CD8-positive, alpha-beta memory T cell (primary cell): ENCODE measurements around the gene MVB12B. TPM values are rescaled to one million over a fixed set of nuclear protein-coding genes. Genes with fewer than 3 reads are reported as not detected.
A peak's percentile ranks its signal among the peaks of the same experiment; 100 is the strongest.

Experiments
- CTCF ChIA-PET: fragments of 350-600 bp; sonication (Branson Sonifier 250); formaldehyde crosslinking; loops from one replicate; lab custom pipeline; 2021; ENCODE audit warnings: antibody characterized with exemption; lab: Charles Lee
- POLR2A ChIA-PET: fragments of 350-600 bp; sonication (Branson Sonifier 250); formaldehyde crosslinking; loops from one replicate; lab custom pipeline; 2021; ENCODE audit warnings: antibody characterized with exemption; lab: Charles Lee
- DNase-seq, 5 donors: peaks; one replicate each; pipeline versions ENCODE4 v3.0.0 to v3.0.0-alpha.2; 2020 to 2022; ENCODE audit warnings: mixed read lengths in 1 of 5
- H3K27ac ChIP-seq: one replicate; pipeline ENCODE4 v1.7.0; 2013; ENCODE audit warnings: low read depth, mild to moderate bottlenecking, low read length, moderate library complexity
- H3K27me3 ChIP-seq: 2 replicates; pipeline ENCODE4 v1.7.0; 2013; ENCODE audit warnings: low read length, mild to moderate bottlenecking; ENCODE audit not compliant: insufficient read depth, poor library complexity, severe bottlenecking
- H3K36me3 ChIP-seq: 2 replicates; pipeline ENCODE4 v1.7.0; 2013; ENCODE audit warnings: mild to moderate bottlenecking, low read length, moderate library complexity; ENCODE audit not compliant: insufficient read depth
- H3K4me1 ChIP-seq: 2 replicates; pipeline ENCODE4 v1.7.0; 2013; ENCODE audit warnings: mild to moderate bottlenecking, low read length, moderate library complexity; ENCODE audit not compliant: insufficient read depth
- H3K4me3 ChIP-seq: 2 replicates; pipeline ENCODE4 v1.7.0; 2013; ENCODE audit warnings: mild to moderate bottlenecking, low read length
- H3K9me3 ChIP-seq: 2 replicates; pipeline ENCODE4 v1.7.0; 2013; ENCODE audit warnings: mild to moderate bottlenecking, low read length
- H3K27ac Mint-ChIP-seq, 8 donors: one replicate each; pipeline ENCODE4 v1.8.0; 2020 to 2021; ENCODE audit warnings: mixed read lengths in 8 of 8, mild to moderate bottlenecking in 6 of 8, inconsistent platforms in 3 of 8, moderate library complexity in 3 of 8
- H3K27me3 Mint-ChIP-seq, 2 donors: one replicate each; pipeline ENCODE4 v1.8.0; 2020 to 2021; ENCODE audit warnings: mixed read lengths in 2 of 2, mild to moderate bottlenecking in 1 of 2, moderate library complexity in 1 of 2
- H3K36me3 Mint-ChIP-seq, 3 donors: one replicate each; pipeline ENCODE4 v1.8.0; 2020 to 2021; ENCODE audit warnings: mixed read lengths in 3 of 3, inconsistent platforms in 1 of 3, mild to moderate bottlenecking in 1 of 3
- H3K4me1 Mint-ChIP-seq, 3 donors: one replicate each; pipeline ENCODE4 v1.8.0; 2020 to 2021; ENCODE audit warnings: mixed read lengths in 3 of 3, inconsistent platforms in 1 of 3, mild to moderate bottlenecking in 1 of 3
- H3K4me3 Mint-ChIP-seq, 7 donors: one replicate each; pipeline ENCODE4 v1.8.0; 2020 to 2021; ENCODE audit warnings: mixed read lengths in 7 of 7, mild to moderate bottlenecking in 6 of 7, moderate library complexity in 4 of 7, inconsistent platforms in 2 of 7
- H3K9me3 Mint-ChIP-seq, 5 donors: one replicate each; pipeline ENCODE4 v1.8.0; 2020 to 2022; ENCODE audit warnings: mixed read lengths in 5 of 5, mild to moderate bottlenecking in 3 of 5, moderate library complexity in 2 of 5, inconsistent platforms in 1 of 5
- polyA plus RNA-seq: library from polyadenylated mRNA; unstranded; fragments of 300-500 nt; fragmentation: Illumina TruSeq; gene quantifications from one replicate; pipeline ENCODE4 v1.2.3, GENCODE V29; 2021
- total RNA-seq, 2 experiments: library from RNA; stranded (reverse); gene quantifications; one replicate each; pipeline ENCODE4 v1.2.3, GENCODE V29; 2021

Gene MVB12B
- total and polyA plus RNA-seq, 3 experiments from 2014 or later, result 11.0 to 13.1 (median 12.7) TPM

- no peak for DNase-seq
- Histone ChIP-seq H3K27ac (no peak overlapping the region), H3K36me3 (peaks cover 7% of the 10 kb centered on the region), H3K4me1 (no peaks in the 10 kb centered on the region), H3K4me3 (no peak overlapping the region), H3K9me3 (no peaks in the 10 kb centered on the region), H3K27me3 (no peaks in the 10 kb centered on the region)
- CTCF ChIA-PET, result interaction anchor here (0.9 to 1.3 kb wide), 3 partner anchors 13 to 105 kb away, joined by 3 to 4 read pairs (median 3); no protein-coding TSS in a partner anchor
- H3K4me1 Mint-ChIP-seq, result peaks cover 2 to 24% (median 7%) of the 10 kb centered on the region in 3 donors
- no peak overlapping the region for H3K4me3 Mint-ChIP-seq
- peaks cover 0 to 83% (median 25%) of the 10 kb centered on the region in 3 donors for H3K36me3 Mint-ChIP-seq
- H3K27me3 Mint-ChIP-seq, result no peaks in the 10 kb centered on the region
- POLR2A ChIA-PET, result no interaction called here
- H3K9me3 Mint-ChIP-seq, result no peaks in the 10 kb centered on the region
- H3K27ac Mint-ChIP-seq, result peak overlapping the region in 4 of 8 donors; percentile 5 to 87 (median 22)
These were observed 59.5 kb downstream of the MVB12B start for GRCh38 chr9:126386088-126386487.

- Histone ChIP-seq H3K4me3 (no peak overlapping the region), H3K36me3 (peaks cover 7% of the 10 kb centered on the region), H3K27me3 (no peaks in the 10 kb centered on the region), H3K27ac (no peak overlapping the region), H3K4me1 (no peaks in the 10 kb centered on the region), H3K9me3 (no peaks in the 10 kb centered on the region)
- H3K4me3 Mint-ChIP-seq, result no peak overlapping the region
- peak overlapping the region in 1 of 8 donors; percentile 59 for H3K27ac Mint-ChIP-seq
- no peaks in the 10 kb centered on the region for H3K27me3 Mint-ChIP-seq
- no peak for DNase-seq
- H3K36me3 Mint-ChIP-seq, result peaks cover 0 to 84% (median 24%) of the 10 kb centered on the region in 3 donors
- H3K4me1 Mint-ChIP-seq, result peaks cover 6 to 29% (median 14%) of the 10 kb centered on the region in 3 donors
- POLR2A ChIA-PET, result no interaction called here
- CTCF ChIA-PET, result interaction anchor here (1.3 kb wide), 2 partner anchors 12 to 104 kb away, joined by 3 to 4 read pairs; no protein-coding TSS in a partner anchor
- no peaks in the 10 kb centered on the region for H3K9me3 Mint-ChIP-seq
These were observed 60.1 kb downstream of the MVB12B start for GRCh38 chr9:126386776-126387175.

- DNase-seq, result no peak
- no peaks in the 10 kb centered on the region for H3K9me3 ChIP-seq
- Mint-ChIP-seq H3K27me3 (no peaks in the 10 kb centered on the region), H3K4me3 (peak overlapping the region in 1 of 7 donors; percentile 13), H3K36me3 (peaks cover 0 to 86% (median 22%) of the 10 kb centered on the region in 3 donors), H3K4me1 (peaks cover 6 to 34% (median 16%) of the 10 kb centered on the region in 3 donors), H3K9me3 (no peaks in the 10 kb centered on the region), H3K27ac (peak overlapping the region in 4 of 8 donors; percentile 4 to 81 (median 9))
- ChIA-PET CTCF (interaction anchor here (1.1 to 1.3 kb wide), 3 partner anchors 9 to 87 kb away, joined by 3 to 5 read pairs (median 3); no protein-coding TSS in a partner anchor), POLR2A (no interaction called here)
- H3K4me1 ChIP-seq, result no peaks in the 10 kb centered on the region
- H3K27me3 ChIP-seq, result no peaks in the 10 kb centered on the region
- peaks cover 7% of the 10 kb centered on the region for H3K36me3 ChIP-seq
- no peak overlapping the region for H3K27ac ChIP-seq
- no peak overlapping the region for H3K4me3 ChIP-seq
These were observed 62.5 kb downstream of the MVB12B start for GRCh38 chr9:126388964-126389708.

GRCh38 chr9:126389992-126390391, 63.4 kb downstream of the MVB12B start:
- Histone ChIP-seq H3K36me3 (peaks cover 7% of the 10 kb centered on the region), H3K27me3 (no peaks in the 10 kb centered on the region), H3K4me3 (no peak overlapping the region), H3K4me1 (no peaks in the 10 kb centered on the region), H3K27ac (no peak overlapping the region), H3K9me3 (no peaks in the 10 kb centered on the region)
- ChIA-PET CTCF (interaction anchor here (1.0 to 1.4 kb wide), 3 partner anchors 8 to 72 kb away, joined by 3 to 5 read pairs (median 3); no protein-coding TSS in a partner anchor), POLR2A (no interaction called here)
- H3K4me1 Mint-ChIP-seq, result peaks cover 7 to 42% (median 24%) of the 10 kb centered on the region in 3 donors
- H3K9me3 Mint-ChIP-seq, result no peaks in the 10 kb centered on the region
- H3K27me3 Mint-ChIP-seq, result no peaks in the 10 kb centered on the region
- H3K4me3 Mint-ChIP-seq, result no peak overlapping the region
- peak overlapping the region in 5 of 8 donors; percentile 24 to 81 (median 54) for H3K27ac Mint-ChIP-seq
- no peak for DNase-seq
- peaks cover 0 to 94% (median 24%) of the 10 kb centered on the region in 3 donors for H3K36me3 Mint-ChIP-seq

GRCh38 chr9:126390923-126391322, 64.3 kb downstream of the MVB12B start:
- H3K9me3 ChIP-seq, result no peaks in the 10 kb centered on the region

GRCh38 chr9:126391713-126392661, 65.4 kb downstream of the MVB12B start:
- Histone ChIP-seq H3K27ac (no peak overlapping the region), H3K4me3 (no peak overlapping the region), H3K4me1 (peaks cover 10% of the 10 kb centered on the region), H3K9me3 (no peaks in the 10 kb centered on the region), H3K27me3 (no peaks in the 10 kb centered on the region), H3K36me3 (peaks cover under 1% of the 10 kb centered on the region)
- H3K27me3 Mint-ChIP-seq, result no peaks in the 10 kb centered on the region
- CTCF ChIA-PET, result interaction anchor here (1.0 to 1.5 kb wide), 3 partner anchors 63 to 74 kb away, joined by 3 to 4 read pairs (median 3); no protein-coding TSS in a partner anchor
- H3K4me3 Mint-ChIP-seq, result peak overlapping the region in 1 of 7 donors; percentile 73
- H3K36me3 Mint-ChIP-seq, result peaks cover 0 to 93% (median 16%) of the 10 kb centered on the region in 3 donors
- POLR2A ChIA-PET, result interaction anchor here (0.8 kb wide), 1 partner anchor 65 kb away, joined by 3 read pairs; the partner anchor contains the start of gene MVB12B
- DNase-seq, result no peak
- H3K4me1 Mint-ChIP-seq, result peaks cover 27 to 57% (median 44%) of the 10 kb centered on the region in 3 donors
- no peaks in the 10 kb centered on the region for H3K9me3 Mint-ChIP-seq
- H3K27ac Mint-ChIP-seq, result peak overlapping the region; percentile 38 to 93 (median 68)

More at GRCh38 chr9:126390923-126391322, 64.3 kb downstream of the MVB12B start:
- ChIA-PET POLR2A (no interaction called here), CTCF (interaction anchor here (1.0 to 1.4 kb wide), 2 partner anchors 69 to 73 kb away, joined by 3 read pairs; no protein-coding TSS in a partner anchor)
- Mint-ChIP-seq H3K36me3 (peaks cover 0 to 93% (median 19%) of the 10 kb centered on the region in 3 donors), H3K27me3 (no peaks in the 10 kb centered on the region), H3K4me1 (peaks cover 16 to 46% (median 33%) of the 10 kb centered on the region in 3 donors), H3K4me3 (no peak overlapping the region), H3K27ac (peak overlapping the region in 5 of 8 donors; percentile 38 to 80 (median 40)), H3K9me3 (no peaks in the 10 kb centered on the region)
- H3K4me1 ChIP-seq, result no peaks in the 10 kb centered on the region
- H3K4me3 ChIP-seq, result no peak overlapping the region
- H3K27me3 ChIP-seq, result no peaks in the 10 kb centered on the region
- DNase-seq, result no peak
- peaks cover 7% of the 10 kb centered on the region for H3K36me3 ChIP-seq
- H3K27ac ChIP-seq, result no peak overlapping the region

GRCh38 chr9:126392662-126393371, 66.2 kb downstream of the MVB12B start:
- H3K27me3 ChIP-seq, result no peaks in the 10 kb centered on the region
- POLR2A ChIA-PET, result interaction anchor here (0.8 kb wide), 1 partner anchor 66 kb away, joined by 3 read pairs; the partner anchor contains the start of gene MVB12B
- Mint-ChIP-seq H3K4me1 (peaks cover 34 to 65% (median 52%) of the 10 kb centered on the region in 3 donors), H3K36me3 (peaks cover 0 to 90% (median 13%) of the 10 kb centered on the region in 3 donors), H3K27me3 (no peaks in the 10 kb centered on the region), H3K9me3 (no peaks in the 10 kb centered on the region), H3K27ac (peak overlapping the region; percentile 58 to 93 (median 76)), H3K4me3 (no peak overlapping the region)
- no peaks in the 10 kb centered on the region for H3K36me3 ChIP-seq
- DNase-seq, result no peak
- no peak overlapping the region for H3K4me3 ChIP-seq
- CTCF ChIA-PET, result interaction anchor here (1.0 to 1.5 kb wide), 3 partner anchors 64 to 75 kb away, joined by 3 to 4 read pairs (median 3); no protein-coding TSS in a partner anchor
- H3K9me3 ChIP-seq, result no peaks in the 10 kb centered on the region
- H3K4me1 ChIP-seq, result peaks cover 18% of the 10 kb centered on the region
- H3K27ac ChIP-seq, result no peak overlapping the region
